Lung (tissue), 12 donors: ENCODE results near the gene CEP128. TPM values are rescaled to one million over a fixed set of nuclear protein-coding genes. Genes with fewer than 3 reads are reported as not detected.

Experiments
- ATAC-seq: fragments of 200-7000 bp; cut with Tn5 transposase; one replicate; pipeline ENCODE4 v1.9.1; 2020; ENCODE audit warnings: moderate number of reproducible peaks; ENCODE audit not compliant: insufficient read depth, low FRiP score
- DNase-seq, 3 donors: peaks; one replicate each; pipeline ENCODE4 v3.0.0-alpha.2; 2013 to 2017
- H3K27ac ChIP-seq, 2 donors: one replicate each; pipeline ENCODE4 v1.5.1; 2013; ENCODE audit warnings: mild to moderate bottlenecking in 2 of 2, moderate library complexity in 2 of 2, control low read depth in 1 of 2, inconsistent platforms in 1 of 2, low read depth in 1 of 2, low read length in 1 of 2
- H3K27me3 ChIP-seq, 3 donors: one replicate each; pipeline ENCODE4 v1.5.1; 2013; ENCODE audit warnings: low read length in 2 of 3; ENCODE audit not compliant: control insufficient read depth in 3 of 3, insufficient read depth in 3 of 3
- H3K36me3 ChIP-seq, 4 donors: one replicate each; pipeline ENCODE4 v1.5.1; 2013; ENCODE audit warnings: low read length in 4 of 4, mild to moderate bottlenecking in 1 of 4, moderate library complexity in 1 of 4; ENCODE audit not compliant: control insufficient read depth in 4 of 4, insufficient read depth in 4 of 4
- H3K4me1 ChIP-seq, 5 donors: one replicate each; pipeline ENCODE4 v1.5.1; 2013; ENCODE audit warnings: low read length in 5 of 5, mild to moderate bottlenecking in 2 of 5, moderate library complexity in 1 of 5; ENCODE audit not compliant: control insufficient read depth in 5 of 5, insufficient read depth in 5 of 5
- H3K4me3 ChIP-seq: one replicate; pipeline ENCODE4 v1.5.1; 2013; ENCODE audit warnings: mild to moderate bottlenecking, control low read depth, moderate library complexity
- H3K9ac ChIP-seq, 2 donors: one replicate each; pipeline ENCODE4 v1.5.1; 2013; ENCODE audit warnings: low read length in 2 of 2, control low read depth in 1 of 2; ENCODE audit not compliant: insufficient read depth in 1 of 2
- H3K9me3 ChIP-seq, 4 donors: one replicate each; pipeline ENCODE4 v1.5.1; 2013; ENCODE audit warnings: low read length in 3 of 4, mild to moderate bottlenecking in 1 of 4, moderate library complexity in 1 of 4; ENCODE audit not compliant: control insufficient read depth in 4 of 4, insufficient read depth in 3 of 4
- CTCF ChIP-seq: IDR thresholded peaks from 2 replicates; pipeline ENCODE4 v1.5.1; 2012; ENCODE audit warnings: mild to moderate bottlenecking; ENCODE audit errors: control extremely low read depth, extremely low read depth
- WGBS, 2 donors: extraction: QIAGEN DNeasy Blood & Tissue Kit; methylation state at CpG; one replicate each; pipeline ENCODE4 v1.1.7; 2013; 5-methylcytosine and 5-hydroxymethylcytosine counted together
- polyA plus RNA-seq, 2 donors: library from polyadenylated mRNA; stranded (reverse); fragments of 200-250 nt; gene quantifications; one replicate each; pipeline ENCODE4 v1.2.1, GENCODE V29; 2013
- total RNA-seq, 2 donors: library from RNA; depleted of rRNA in 1 of 2; stranded (reverse); fragments of >200 nt in 1 of 2; gene quantifications; one replicate each; pipeline ENCODE4 v1.2.1, GENCODE V29; 2014 to 2021
- donor health status: control.
- donor health status: control.
- donor health status: Bipolar disorder and iron deficiency.
- donor health status: healthy.
- donor health status: DM: yes; HTN: yes; CAD: no.

The CEP128 gene
- total and polyA plus RNA-seq, 4 donors, result 1.1 to 12.0 (median 6.2) TPM

- Histone ChIP-seq H3K27me3 (no peaks in the 10 kb centered on the region), H3K4me1 (no peaks in the 10 kb centered on the region), H3K4me3 (no peak overlapping the region), H3K9ac (no peak overlapping the region), H3K9me3 (no peaks in the 10 kb centered on the region), H3K36me3 (no peaks in the 10 kb centered on the region), H3K27ac (no peak overlapping the region)
- WGBS, 2 donors, result 97% methylated on average over 5 of the region's 5 CpGs
- DNase-seq, result no peak
- no peak for ATAC-seq
- no peak for TF ChIP-seq CTCF
Observed at GRCh38 chr14:80713076-80713850, 228.3 kb downstream of the CEP128 start.

GRCh38 chr14:80705241-80705980, 236.1 kb downstream of the CEP128 start:
- Histone ChIP-seq H3K4me3 (no peak overlapping the region), H3K9ac (no peak overlapping the region)

GRCh38 chr14:80700601-80701000, 240.9 kb downstream of the CEP128 start:
- Histone ChIP-seq H3K27me3 (no peaks in the 10 kb centered on the region), H3K36me3 (peaks cover 0 to 2% (median 0%) of the 10 kb centered on the region in 4 donors), H3K4me3 (no peak overlapping the region), H3K27ac (no peak overlapping the region), H3K4me1 (no peaks in the 10 kb centered on the region), H3K9me3 (peaks cover 0 to 2% (median 0%) of the 10 kb centered on the region in 4 donors), H3K9ac (no peak overlapping the region)
- ATAC-seq (no peak), DNase-seq (no peak)
- TF ChIP-seq CTCF, result no peak
- WGBS, 2 donors, result 90 to 97% methylated on average over 1 of the region's 1 CpG

More at GRCh38 chr14:80705241-80705980, 236.1 kb downstream of the CEP128 start:
- Histone ChIP-seq H3K27me3 (no peaks in the 10 kb centered on the region), H3K36me3 (peaks cover 0 to 2% (median 0%) of the 10 kb centered on the region in 4 donors), H3K9me3 (peaks cover 0 to 2% (median 0%) of the 10 kb centered on the region in 4 donors), H3K27ac (no peak overlapping the region), H3K4me1 (no peaks in the 10 kb centered on the region)
- TF ChIP-seq CTCF, result no peak
- WGBS, 2 donors, result 94 to 100% methylated on average over 1 of the region's 1 CpG
- DNase-seq, result no peak
- ATAC-seq, result no peak
